Measurements from ENCODE around the gene HEATR5A. TPM values are rescaled to one million over a fixed set of nuclear protein-coding genes. Genes with fewer than 3 reads are reported as not detected.
"Not testable (repeated sequence)": the region's sequence is repeated elsewhere in the genome, so short reads cannot be mapped to it uniquely, and the experiment has no call there.

HEATR5A gene
- total RNA-seq, 1 experiment from 2014 or later, result 21.5 TPM

DNA sequence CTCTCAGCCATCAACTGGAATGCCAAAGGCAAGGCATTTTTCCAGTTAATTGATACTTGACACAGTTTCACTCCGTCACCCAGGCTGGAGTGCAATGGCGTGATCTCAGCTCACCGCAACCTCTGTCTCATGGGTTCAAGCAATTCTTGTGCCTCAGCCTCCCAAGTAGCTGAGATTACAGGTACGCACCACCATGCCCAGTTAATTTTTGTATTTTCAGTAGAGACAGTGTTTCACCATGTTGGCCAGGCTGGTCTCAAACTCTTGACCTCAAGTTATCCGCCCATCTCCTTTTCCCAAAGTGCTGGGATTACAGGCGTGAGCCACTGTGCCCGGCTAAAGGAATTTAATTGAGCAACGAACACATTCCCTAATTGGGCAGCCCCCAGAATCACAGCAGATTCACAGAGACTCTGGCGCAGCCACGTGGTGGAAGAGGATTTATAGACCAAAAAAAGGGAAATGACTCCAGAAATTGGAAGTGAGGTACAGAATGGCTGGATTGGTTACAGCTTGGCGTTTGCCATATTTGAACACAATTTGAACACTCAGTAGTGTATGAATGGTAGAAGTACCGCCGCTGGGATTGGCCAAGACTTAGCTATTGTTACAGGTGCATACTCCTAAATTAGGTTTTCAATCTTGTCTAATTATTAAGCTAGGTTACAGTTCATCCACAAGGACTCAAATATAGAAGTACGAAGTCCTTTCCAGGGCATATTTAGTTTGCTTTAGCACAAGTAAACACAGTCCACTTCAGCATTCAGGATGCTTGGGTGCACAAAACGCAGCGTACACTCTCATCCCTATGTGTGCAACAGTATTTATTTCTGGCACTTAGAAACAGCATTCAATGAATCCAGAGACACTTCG is 162.6 kb downstream of the HEATR5A start:
- not testable (repeated sequence) for DNase-seq (ENCODE audit: low read depth)

DNA sequence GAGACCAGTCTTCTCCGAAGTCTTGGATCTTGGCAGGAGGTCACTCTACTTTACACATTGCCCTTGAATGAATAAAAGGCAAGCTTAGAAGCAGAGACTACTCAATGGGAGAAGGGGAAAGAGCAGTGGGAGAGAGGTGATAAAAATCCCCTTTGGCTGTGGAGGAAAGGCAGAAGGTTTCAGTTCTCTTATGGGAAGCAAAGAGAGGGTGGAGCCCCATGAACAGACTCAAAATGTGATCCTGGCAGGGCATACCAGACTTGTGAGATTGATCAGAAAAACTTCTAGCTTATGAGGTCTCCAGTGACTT is 163.2 kb downstream of the HEATR5A start:
- no peak for DNase-seq (ENCODE audit: low read depth)

GRCh38 chr14:31256534-31257243 is 163.7 kb downstream of the HEATR5A start:
- no peak for DNase-seq (ENCODE audit: low read depth)

- DNase-seq (ENCODE audit: low read depth), result not testable (repeated sequence)
Measured at GRCh38 chr14:31255918-31256317, 164.4 kb downstream of the HEATR5A start.

GRCh38 chr14:31255286-31255685 is 165.1 kb downstream of the HEATR5A start:
- DNase-seq (ENCODE audit: low read depth), result no peak

DNA sequence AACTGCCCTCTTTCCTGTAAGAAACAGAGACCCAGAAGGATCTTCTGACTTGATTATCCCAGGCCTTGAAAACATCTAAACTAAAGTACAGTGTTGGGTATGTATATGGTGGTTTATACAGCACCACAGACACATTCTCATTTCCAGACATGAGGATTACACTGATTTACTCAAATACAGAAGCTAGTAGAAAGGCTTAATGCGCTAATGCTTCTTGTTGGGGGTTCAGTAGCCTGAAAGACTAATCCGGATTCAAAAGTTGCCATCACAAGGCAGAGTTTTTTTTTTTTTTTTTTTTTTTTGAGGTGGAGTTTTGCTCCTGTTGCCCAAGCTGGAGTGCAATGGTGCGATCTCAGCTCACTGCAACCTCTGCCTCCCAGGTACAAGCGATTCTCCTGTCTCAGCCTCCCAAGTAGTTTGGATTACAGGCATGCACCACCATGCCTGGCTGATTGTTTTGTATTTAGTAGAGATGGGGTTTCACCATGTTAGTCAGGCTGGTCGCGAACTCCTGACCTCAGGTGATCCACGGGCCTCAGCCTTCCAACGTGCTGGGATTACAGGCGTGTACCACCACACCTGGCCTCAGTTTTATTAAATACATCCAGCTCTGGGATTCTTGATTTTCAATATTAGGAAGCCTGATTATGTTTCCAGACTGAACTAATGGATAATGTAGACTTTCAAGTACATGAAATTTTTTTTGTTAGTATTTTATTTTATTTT is 166.4 kb downstream of the HEATR5A start:
- DNase-seq (ENCODE audit: low read depth), result no peak

DNA sequence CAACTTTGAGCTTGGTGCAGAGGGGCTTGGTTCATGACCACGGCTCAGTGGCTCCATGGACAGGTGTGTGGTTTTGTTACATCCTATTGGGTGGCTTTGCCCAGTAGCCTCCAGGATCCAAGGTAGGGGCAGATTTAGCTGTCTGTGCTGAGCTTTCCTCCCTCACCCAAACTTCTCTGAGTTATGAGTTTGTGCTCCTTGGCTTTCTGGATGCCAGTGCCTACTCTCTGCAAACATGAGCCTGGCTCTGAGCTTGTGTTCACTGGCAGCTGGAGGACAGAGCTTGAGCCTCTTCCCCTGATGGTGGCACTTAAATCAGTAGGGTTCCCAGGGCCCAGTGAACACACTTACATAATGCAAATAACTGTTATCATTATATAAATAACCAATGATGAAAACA is 167.5 kb downstream of the HEATR5A start:
- no peak for DNase-seq (ENCODE audit: low read depth)

- DNase-seq (ENCODE audit: low read depth), result no peak
Measured at GRCh38 chr14:31251028-31251958, 169.1 kb downstream of the HEATR5A start.

DNA sequence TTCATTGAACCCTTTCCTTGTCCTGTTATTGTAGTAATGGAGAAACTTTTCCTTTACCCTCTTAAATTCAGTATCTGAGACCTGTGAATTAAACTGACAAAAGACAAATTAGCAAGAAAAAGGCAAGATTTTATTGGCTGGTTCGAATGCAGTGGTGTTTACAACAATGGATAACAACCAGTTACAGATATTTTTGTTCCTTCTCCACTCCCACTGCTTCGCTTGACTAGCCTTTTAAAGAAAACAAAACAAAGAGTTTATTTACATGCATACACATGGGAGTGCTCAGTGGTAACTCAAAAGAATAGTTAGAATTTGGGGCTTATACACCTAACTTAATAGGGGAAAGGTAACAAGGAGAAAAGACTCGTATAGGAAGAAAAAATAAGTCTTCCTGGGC is 175.7 kb downstream of the HEATR5A start:
- DNase-seq (ENCODE audit: low read depth), result no peak

- DNase-seq (ENCODE audit: low read depth), result peak; percentile 28
Measured at GRCh38 chr14:31243860-31244259, 176.5 kb downstream of the HEATR5A start.

GRCh38 chr14:31242161-31242940 is 178.0 kb downstream of the HEATR5A start:
- peak; percentile 25 for DNase-seq (ENCODE audit: low read depth)

Other genes starting within 250 kb of the HEATR5A start
- 121 and 133 TPM in 2 replicates for gene HECTD1, start 212.8 kb downstream of the HEATR5A start, total RNA-seq (2014; rRNA removed; shearing (Covaris generic))
- gene DTD2, start 37.0 kb upstream of the HEATR5A start, total RNA-seq (2014; rRNA removed; shearing (Covaris generic)), result 39.5 and 43.7 TPM in 2 replicates
- gene GPR33, start 67.5 kb upstream of the HEATR5A start, total RNA-seq (2014; rRNA removed; shearing (Covaris generic)), result not detected in 2 replicates
- 13.7 and 17.4 TPM in 2 replicates for gene NUBPL, start 140.9 kb upstream of the HEATR5A start, total RNA-seq (2014; rRNA removed; shearing (Covaris generic))

Data from Daoy (cell line).